HG02610 (cell line): ENCODE results near the gene PPFIBP1.
A peak's percentile ranks its signal among the peaks of the same experiment; 100 is the strongest.
"Not testable (repeated sequence)": the region's sequence is repeated elsewhere in the genome, so short reads cannot be mapped to it uniquely, and the experiment has no call there.

Experiments used
- ATAC-seq: cut with Tn5 transposase; IDR thresholded peaks from one replicate; pipeline ENCODE4 v1.9.1; 2021; ENCODE audit warnings: mild to moderate bottlenecking, moderate library complexity; ENCODE audit not compliant: unreplicated experiment

Gene PPFIBP1

DNA sequence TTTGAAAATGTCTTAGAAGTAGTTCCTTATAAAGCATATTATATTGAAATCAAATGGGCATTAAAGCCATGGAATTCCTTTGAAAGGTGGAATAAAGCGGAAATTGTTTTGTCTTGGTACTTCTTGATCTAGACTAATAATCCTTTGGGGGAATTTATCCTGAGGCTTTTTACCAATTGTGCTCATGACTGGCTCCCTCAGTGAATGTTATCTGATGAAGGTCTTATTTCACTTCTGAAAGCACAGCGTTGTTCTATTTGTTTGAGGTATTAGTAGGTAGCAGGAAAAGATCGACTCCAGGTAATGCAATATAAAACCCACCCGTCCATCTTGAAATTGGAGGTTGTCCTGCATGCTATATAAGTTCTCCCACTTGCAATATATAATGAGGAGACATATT is 64.8 kb downstream of the PPFIBP1 start:
- no peak for ATAC-seq

- ATAC-seq: no peak
Measured at GRCh38 chr12:27589419-27589818, 65.4 kb downstream of the PPFIBP1 start.

DNA sequence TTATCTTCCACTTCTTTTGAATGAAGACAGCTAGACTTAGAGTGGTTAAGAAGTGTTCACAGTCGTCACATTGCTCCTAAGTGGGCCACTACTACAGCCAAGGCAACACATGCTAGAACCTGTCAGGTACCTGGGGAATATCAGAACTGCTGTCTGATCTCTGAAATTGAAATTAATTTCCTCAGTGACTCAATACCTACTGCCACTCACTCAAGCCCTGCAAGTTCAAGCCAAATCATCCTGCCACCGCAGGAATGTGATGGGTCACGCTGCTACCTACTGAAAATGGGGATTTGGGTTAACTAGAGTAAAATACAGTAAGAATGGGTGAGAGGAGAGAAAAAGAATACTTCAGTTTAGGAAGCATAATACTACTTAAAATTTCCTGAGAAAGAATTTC is 67.7 kb downstream of the PPFIBP1 start:
- not testable (repeated sequence) for ATAC-seq

DNA sequence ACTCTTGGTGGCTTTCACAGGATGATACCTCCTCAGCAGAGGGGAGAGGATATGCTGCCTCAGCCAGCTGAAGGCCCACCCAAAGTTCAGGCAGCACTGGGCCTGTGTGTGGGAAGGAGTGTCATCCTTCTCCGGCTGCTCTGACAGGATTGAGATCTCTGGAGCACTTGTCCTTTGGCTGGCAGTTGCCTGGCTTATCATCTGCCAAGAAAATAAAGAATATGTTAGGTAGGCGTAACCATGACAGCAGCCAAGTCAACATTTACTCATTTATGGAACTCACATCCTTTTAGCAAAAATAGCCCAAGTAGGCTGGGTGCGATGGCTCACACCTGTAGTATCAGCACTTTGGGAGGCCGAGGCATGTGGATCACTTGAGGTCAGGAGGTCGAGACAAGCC is 68.5 kb downstream of the PPFIBP1 start:
- ATAC-seq: peak; percentile 77

- no peak for ATAC-seq
Measured at GRCh38 chr12:27593266-27593665, 69.3 kb downstream of the PPFIBP1 start.

DNA sequence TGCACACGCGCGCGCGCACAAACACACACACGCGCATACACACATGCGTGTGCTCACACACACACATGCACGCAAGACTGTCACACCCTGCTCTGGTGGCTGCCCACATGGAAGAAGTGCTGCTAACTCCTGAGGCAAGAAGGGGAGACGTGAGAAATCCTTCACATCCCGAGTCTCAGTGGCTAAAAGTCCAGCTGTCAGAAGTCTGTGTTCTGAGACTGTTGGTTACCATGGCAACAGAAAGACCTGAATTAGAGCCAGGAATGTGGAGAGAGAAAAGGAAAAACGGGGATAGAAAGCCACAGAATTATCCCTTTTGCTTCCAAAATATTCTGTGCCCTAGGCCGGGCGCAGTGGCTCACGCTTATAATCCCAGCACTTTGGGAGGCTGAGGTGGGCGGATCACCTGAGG is 71.2 kb downstream of the PPFIBP1 start:
- no peak for ATAC-seq

DNA sequence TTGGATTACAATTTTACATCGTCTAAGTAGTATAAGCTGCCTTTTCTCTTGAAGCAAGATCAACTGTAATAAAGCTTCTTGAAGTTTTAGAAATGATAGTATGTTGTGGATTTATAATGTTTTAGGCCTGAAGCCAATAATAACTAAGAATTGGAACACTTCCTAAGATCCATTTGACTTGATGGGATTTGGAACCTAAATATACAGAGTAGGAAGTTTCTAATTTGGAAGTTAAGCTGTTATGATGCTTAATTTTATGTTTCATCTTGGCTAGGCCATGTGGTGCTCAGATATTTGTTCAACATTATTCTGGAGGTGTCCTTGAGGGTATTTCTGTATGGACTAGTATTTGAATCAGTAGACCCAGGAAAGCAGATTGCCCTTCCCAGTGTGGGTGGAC is 74.9 kb downstream of the PPFIBP1 start:
- not testable (repeated sequence) for ATAC-seq

DNA sequence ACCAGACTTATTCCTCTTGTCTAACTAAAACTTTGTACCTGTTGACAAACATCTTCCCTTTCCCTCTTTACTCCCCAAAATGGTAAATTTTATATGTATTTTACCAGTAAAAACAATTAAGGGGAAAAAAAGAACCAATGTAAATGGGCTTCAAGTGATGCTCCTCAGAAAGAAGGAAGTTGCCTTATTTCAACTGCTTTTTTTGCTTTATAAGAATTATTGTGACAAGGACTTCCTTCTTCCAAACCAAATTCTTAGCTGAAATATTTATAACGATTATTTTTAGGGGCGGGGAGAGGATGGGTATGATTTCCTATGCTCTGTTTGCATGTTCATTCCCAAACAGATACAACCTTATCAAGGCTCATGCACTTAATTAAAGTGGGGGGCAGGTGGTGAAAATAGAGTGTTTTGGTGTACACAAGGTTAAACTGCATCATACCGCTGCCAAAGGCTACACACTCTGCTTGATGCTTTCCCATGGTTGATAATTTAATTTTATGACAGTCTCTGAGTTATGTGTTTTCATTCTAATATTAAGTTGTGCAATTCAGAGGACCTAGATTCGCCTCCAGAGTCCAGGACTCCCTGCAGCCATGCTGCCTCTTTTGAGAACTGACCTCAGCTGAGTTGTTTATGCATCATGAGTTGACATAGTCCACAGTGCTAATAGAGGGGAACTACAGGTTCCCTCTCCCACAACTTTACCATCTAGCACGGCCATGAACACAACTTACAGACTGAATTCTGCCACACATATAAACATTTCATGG is 77.2 kb downstream of the PPFIBP1 start:
- not testable (repeated sequence) for ATAC-seq

DNA sequence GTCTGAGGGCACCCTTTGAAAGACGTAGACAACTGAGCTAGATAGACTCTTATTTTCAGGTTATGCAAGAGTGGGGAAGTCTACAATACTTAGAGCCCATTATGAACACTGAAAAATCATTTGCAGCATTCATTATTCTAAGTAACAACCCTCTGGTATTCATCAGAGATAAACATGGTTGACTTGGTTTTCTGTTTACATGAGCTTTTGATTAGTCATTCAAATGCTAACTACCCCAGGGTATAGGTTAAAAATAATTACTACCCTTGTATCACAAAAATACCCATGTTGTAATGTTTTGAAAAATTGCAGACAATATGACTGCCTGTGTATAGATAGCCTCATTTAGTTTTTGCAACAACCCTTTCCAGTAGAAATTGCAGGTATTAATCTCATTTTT is 78.5 kb downstream of the PPFIBP1 start:
- no peak for ATAC-seq

- ATAC-seq: no peak
Measured at GRCh38 chr12:27604431-27604830, 80.4 kb downstream of the PPFIBP1 start.

DNA sequence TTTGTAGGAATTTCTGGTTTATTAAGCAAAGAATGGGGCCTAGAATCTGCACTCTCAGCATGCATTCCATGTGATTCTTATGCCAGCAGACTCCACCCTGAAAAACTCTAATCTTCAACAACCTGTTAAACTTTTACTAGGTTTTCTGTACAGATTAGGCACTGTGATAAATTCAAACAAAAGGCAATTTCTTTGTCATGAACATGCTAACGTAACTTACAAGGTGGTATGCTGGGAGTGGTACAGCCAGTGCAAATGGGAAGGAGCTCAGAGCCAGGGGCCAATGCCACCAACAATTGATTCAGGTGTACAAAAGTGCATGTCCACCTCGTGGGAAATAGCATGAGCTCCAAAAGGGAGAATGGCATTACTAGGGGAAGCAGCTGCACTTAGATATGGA is 83.0 kb downstream of the PPFIBP1 start:
- ATAC-seq: no peak

GRCh38 chr12:27607591-27607990 is 83.6 kb downstream of the PPFIBP1 start:
- no peak for ATAC-seq

DNA sequence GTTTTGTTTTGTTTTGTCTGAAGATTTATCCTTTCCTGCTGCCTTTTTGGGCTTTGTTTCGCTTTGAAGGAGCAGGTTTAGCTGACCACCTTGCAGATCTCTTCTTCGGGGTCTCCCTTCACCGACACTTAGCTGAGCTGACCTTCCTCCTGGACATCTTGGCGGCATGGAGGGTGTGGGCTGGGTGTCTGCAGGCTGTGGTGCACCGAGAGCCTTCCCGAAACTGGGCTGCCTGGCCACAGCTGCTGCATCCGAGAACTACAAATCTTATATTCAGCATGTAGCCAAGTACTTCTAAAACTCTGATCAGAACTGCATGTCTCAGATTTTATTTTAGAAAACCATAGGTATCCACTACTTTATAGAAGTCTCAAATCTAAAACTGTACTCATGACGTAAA is 84.9 kb downstream of the PPFIBP1 start:
- ATAC-seq: no peak

GRCh38 chr12:27610374-27610773 is 86.4 kb downstream of the PPFIBP1 start:
- no peak for ATAC-seq

DNA sequence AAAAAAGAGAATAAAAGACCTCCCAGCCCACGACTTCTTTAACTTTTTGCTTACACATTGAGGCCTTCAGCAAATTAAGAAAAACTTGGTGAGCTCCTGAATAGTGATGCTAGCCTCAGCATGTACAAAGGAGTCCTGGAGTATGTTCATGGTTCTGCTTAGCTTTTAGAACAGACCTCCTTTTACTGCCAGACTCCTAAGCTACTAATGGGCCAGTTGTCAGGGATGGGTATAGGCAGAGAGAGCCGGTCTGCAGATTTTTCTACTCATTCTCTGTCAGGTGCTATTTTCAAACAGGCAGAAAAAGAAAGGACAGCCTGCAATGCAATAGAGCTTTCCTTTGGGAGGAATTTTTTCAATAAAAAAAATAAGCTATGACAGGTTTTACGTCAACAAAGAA is 90.4 kb downstream of the PPFIBP1 start:
- ATAC-seq: no peak

GRCh38 chr12:27614866-27615265 is 90.9 kb downstream of the PPFIBP1 start:
- ATAC-seq: no peak

DNA sequence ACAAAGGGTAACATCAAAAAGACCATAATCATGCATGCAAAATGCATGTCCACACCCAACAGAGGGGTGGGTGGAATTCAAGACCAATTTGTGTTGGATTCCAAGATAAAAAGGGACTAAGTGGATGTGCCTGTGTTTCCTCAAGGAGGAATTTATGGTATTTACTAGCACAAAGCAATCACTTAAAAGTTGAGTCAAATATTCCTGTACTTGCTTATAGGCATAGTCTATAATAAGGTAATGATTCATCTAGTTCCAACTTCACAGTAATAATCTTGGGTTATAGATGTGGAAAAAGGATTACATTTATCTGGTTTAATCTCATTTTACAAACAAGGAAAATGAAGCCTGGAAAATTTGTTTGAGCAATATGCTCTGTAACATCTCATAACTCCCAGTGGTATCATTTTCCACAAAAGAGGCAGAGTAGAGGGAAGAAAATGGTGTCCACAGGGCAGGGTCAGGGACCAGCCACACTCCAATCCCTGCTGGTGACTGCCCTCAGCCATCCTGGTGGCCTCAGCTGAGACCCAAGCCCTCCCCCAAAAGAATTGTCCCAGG is 91.4 kb downstream of the PPFIBP1 start:
- ATAC-seq: no peak

- ATAC-seq: no peak
Measured at GRCh38 chr12:27616356-27617142, 92.5 kb downstream of the PPFIBP1 start.

- ATAC-seq: no peak
Measured at GRCh38 chr12:27618836-27619235, 94.8 kb downstream of the PPFIBP1 start.

GRCh38 chr12:27619308-27619707 is 95.3 kb downstream of the PPFIBP1 start:
- no peak for ATAC-seq

- no peak for ATAC-seq
Measured at GRCh38 chr12:27620121-27620520, 96.1 kb downstream of the PPFIBP1 start.
